IMR-90 (cell line): Measurements from ENCODE around the gene COL3A1. TPM values are rescaled to one million over a fixed set of nuclear protein-coding genes. Genes with fewer than 3 reads are reported as not detected.

ENCODE experiments used
- ATAC-seq: fragments of 200-7000 bp; cut with Tn5 transposase; 2 replicates; pipeline ENCODE4 v1.9.1; 2020; ENCODE audit warnings: low read depth, mild to moderate bottlenecking, moderate library complexity
- BruUV-seq: library from RNA; stranded (reverse); fragments of 400-500 nt; replicated peaks from 2 replicates; lab custom pipeline; 2021; lab: Mats Ljungman, UMichigan
- CTCF ChIA-PET: fragments of 300-600 bp; formaldehyde crosslinking; extraction: SDS; loops from one replicate; lab custom pipeline; 2021; ENCODE audit warnings: antibody characterized with exemption; lab: Yijun Ruan, JAX
- POLR2A ChIA-PET: fragments of 300-600 bp; sonication (Branson Sonifier 250); formaldehyde crosslinking; loops from one replicate; lab custom pipeline; 2022; ENCODE audit warnings: antibody characterized with exemption; ENCODE audit not compliant: unreplicated experiment; lab: Charles Lee
- DNase-seq: peaks from one replicate; pipeline ENCODE4 v3.0.0; 2013
- H2AFZ ChIP-seq: replicated peaks from 2 replicates; pipeline ENCODE3; 2013; ENCODE audit warnings: low read length, mild to moderate bottlenecking; ENCODE audit not compliant: poor library complexity
- H2AK5ac ChIP-seq: 2 replicates; pipeline ENCODE4 v1.6.1; 2013; ENCODE audit warnings: low read depth, low read length, inconsistent platforms
- H2AK9ac ChIP-seq: replicated peaks from 2 replicates; pipeline ENCODE3; 2013; ENCODE audit warnings: mild to moderate bottlenecking, low read depth, low read length, moderate library complexity; ENCODE audit not compliant: poor library complexity
- H2BK120ac ChIP-seq: 2 replicates; pipeline ENCODE4 v1.6.1; 2013; ENCODE audit warnings: low read depth, low read length, inconsistent platforms
- H2BK15ac ChIP-seq: 3 replicates; pipeline ENCODE4 v1.6.1; 2013; ENCODE audit warnings: low read depth, low read length, inconsistent platforms
- H2BK20ac ChIP-seq: 2 replicates; pipeline ENCODE4 v1.6.1; 2013; ENCODE audit warnings: low read depth, mild to moderate bottlenecking, inconsistent platforms, low read length, moderate library complexity
- H2BK5ac ChIP-seq: 2 replicates; pipeline ENCODE4 v1.6.1; 2013; ENCODE audit warnings: mild to moderate bottlenecking, low read depth, low read length, inconsistent platforms; ENCODE audit not compliant: poor library complexity, severe bottlenecking
- H3K14ac ChIP-seq: replicated peaks from 2 replicates; pipeline ENCODE4 v1.6.1; 2013; ENCODE audit warnings: low read depth, low read length, inconsistent platforms
- H3K18ac ChIP-seq: 2 replicates; pipeline ENCODE4 v1.6.1; 2013; ENCODE audit warnings: low read depth, low read length, control low read depth
- H3K23ac ChIP-seq: 2 replicates; pipeline ENCODE4 v1.6.1; 2013; ENCODE audit warnings: low read depth, low read length, inconsistent platforms
- H3K27ac ChIP-seq: 2 replicates; pipeline ENCODE4 v1.5.1; 2013; ENCODE audit warnings: mild to moderate bottlenecking, control low read depth, low read length; ENCODE audit not compliant: insufficient read depth
- H3K27me3 ChIP-seq: 2 replicates; pipeline ENCODE4 v1.6.1; 2013; ENCODE audit warnings: low read length; ENCODE audit not compliant: control insufficient read depth, insufficient read depth
- H3K36me3 ChIP-seq: 2 replicates; pipeline ENCODE4 v1.6.1; 2013; ENCODE audit warnings: low read length, mixed read lengths; ENCODE audit not compliant: control insufficient read depth, insufficient read depth
- H3K4ac ChIP-seq: 2 replicates; pipeline ENCODE4 v1.6.1; 2013; ENCODE audit warnings: low read depth, low read length, inconsistent platforms
- H3K4me1 ChIP-seq: 2 replicates; pipeline ENCODE4 v1.6.1; 2013; ENCODE audit warnings: low read length, mixed read lengths; ENCODE audit not compliant: control insufficient read depth, insufficient read depth
- H3K4me2 ChIP-seq: 2 replicates; pipeline ENCODE4 v1.6.1; 2013; ENCODE audit warnings: low read depth, mild to moderate bottlenecking, control low read depth, low read length, moderate library complexity
- H3K4me3 ChIP-seq: 2 replicates; pipeline ENCODE4 v1.5.1; 2013; ENCODE audit warnings: low read depth, mild to moderate bottlenecking, control low read depth, low read length, moderate library complexity; ENCODE audit not compliant: insufficient read depth
- H3K56ac ChIP-seq: 2 replicates; pipeline ENCODE4 v1.6.1; 2013; ENCODE audit warnings: low read length, inconsistent platforms; ENCODE audit not compliant: insufficient read depth; ENCODE audit errors: extremely low read depth
- H3K79me1 ChIP-seq, 2 experiments: 2 replicates each; pipeline ENCODE4 v1.6.1; 2013; ENCODE audit warnings: low read length in 2 of 2, inconsistent platforms in 1 of 2, low read depth in 1 of 2
- H3K9ac ChIP-seq: 2 replicates; pipeline ENCODE4 v1.6.1; 2013; ENCODE audit warnings: low read depth, low read length, control low read depth
- H3K9me1 ChIP-seq: 2 replicates; pipeline ENCODE4 v1.6.1; 2013; ENCODE audit warnings: low read length, inconsistent platforms; ENCODE audit not compliant: insufficient read depth
- H3K9me3 ChIP-seq: 2 replicates; pipeline ENCODE4 v1.6.1; 2013; ENCODE audit warnings: low read length; ENCODE audit not compliant: control insufficient read depth, insufficient read depth
- H4K20me1 ChIP-seq: 2 replicates; pipeline ENCODE4 v1.6.1; 2013; ENCODE audit warnings: low read length, inconsistent platforms; ENCODE audit not compliant: insufficient read depth
- H4K5ac ChIP-seq: 2 replicates; pipeline ENCODE4 v1.6.1; 2013; ENCODE audit warnings: mild to moderate bottlenecking, low read depth, low read length, control low read depth
- H4K8ac ChIP-seq, 2 experiments: 2 replicates each; pipeline ENCODE4 v1.6.1; 2013; ENCODE audit warnings: low read depth in 2 of 2, low read length in 2 of 2, control low read depth in 1 of 2, inconsistent platforms in 1 of 2
- H4K91ac ChIP-seq: 2 replicates; pipeline ENCODE4 v1.6.1; 2013; ENCODE audit warnings: low read depth, low read length, inconsistent platforms; ENCODE audit not compliant: insufficient read depth
- FOS ChIP-seq: fragments of 150-350 bp; IDR thresholded peaks from 2 replicates; pipeline ENCODE4 v1.6.1; 2016; ENCODE audit warnings: low read depth, low read length
- MAFK ChIP-seq: IDR thresholded peaks from 2 replicates; pipeline ENCODE4 v1.6.1; 2012; ENCODE audit warnings: low read depth, low read length, improper control_type of control experiment
- POLR2A ChIP-seq: IDR thresholded peaks from 2 replicates; pipeline ENCODE4 v1.6.1; 2012; ENCODE audit warnings: mild to moderate bottlenecking, low read depth, low read length
- RAD21 ChIP-seq: IDR thresholded peaks from 2 replicates; pipeline ENCODE4 v1.6.1; 2012; ENCODE audit warnings: low read length, improper control_type of control experiment
- RCOR1 ChIP-seq: IDR thresholded peaks from 2 replicates; pipeline ENCODE4 v1.6.1; 2012; ENCODE audit warnings: mild to moderate bottlenecking, low read length, improper control_type of control experiment; ENCODE audit not compliant: insufficient replicate concordance
- WGBS, 2 experiments: methylation state at CpG; one replicate each; pipeline versions ENCODE4 v1.1.5 to v1.1.7; 2013; ENCODE audit warnings: missing lambda C conversion rate in 2 of 2; ENCODE audit not compliant: insufficient read length in 1 of 2; ENCODE audit errors: extremely low coverage in 2 of 2; 5-methylcytosine and 5-hydroxymethylcytosine counted together
- dilution Hi-C: fragments of 300-500 bp; cut with HindIII; formaldehyde crosslinking; loops from one replicate; pipeline ENCODE4 v1.14.3; 2018; ENCODE audit warnings: low sequenced_read_pairs; ENCODE audit not compliant: unreplicated experiment
- in situ Hi-C: fragments of 300-500 bp; cut with MboI; formaldehyde crosslinking; loops from 3 replicates; pipeline ENCODE4 v1.14.3; 2019; ENCODE audit warnings: low sequenced_read_pairs, inconsistent platforms, mixed read lengths
- intact Hi-C: fragments of 100-400 bp; cut with micrococcal nuclease; formaldehyde crosslinking; loops from 2 replicates; pipeline ENCODE4 v1.10.0; 2022
- polyA plus RNA-seq, 3 experiments: library from polyadenylated mRNA; depleted of rRNA; stranded (reverse); fragments of >200 nt; gene quantifications; 2 replicates each; pipeline ENCODE4 v1.2.3, GENCODE V29; 2012; ENCODE audit warnings: low replicate concordance in 1 of 3
- total RNA-seq: library from RNA; depleted of rRNA; stranded (reverse); fragments of >200 nt; gene quantifications from 2 replicates; pipeline ENCODE4 v1.2.3, GENCODE V29; 2012

COL3A1 gene
- total and polyA plus RNA-seq, 2 of the 4 experiments (the other 2 are of a cell fraction) = 402 to 408 TPM

GRCh38 chr2:189047171-189047888 is 73.2 kb downstream of the COL3A1 start (continued):
- no peak for TF ChIP-seq FOS

GRCh38 chr2:189048189-189048588 is 74.0 kb downstream of the COL3A1 start:
- no peaks in the 10 kb centered on the region for H3K9me3 ChIP-seq
- H3K4me3 ChIP-seq = no peak overlapping the region
- DNase-seq = no peak
- H2AK5ac ChIP-seq = no peak overlapping the region
- peaks cover 45% of the 10 kb centered on the region for H3K36me3 ChIP-seq
- ChIA-PET POLR2A (no interaction called here), CTCF (no interaction called here)
- peak overlapping the region; percentile 73 for H2BK5ac ChIP-seq
- no peak overlapping the region for H4K91ac ChIP-seq
- TF ChIP-seq POLR2A (no peak), RAD21 (no peak), MAFK (peak; percentile 46), RCOR1 (no peak)
- H2BK15ac ChIP-seq = no peak overlapping the region
- H4K20me1 ChIP-seq = no peaks in the 10 kb centered on the region
- H2AK9ac ChIP-seq = no peak overlapping the region
- H3K9me1 ChIP-seq = peaks cover 7% of the 10 kb centered on the region; the same call in 1 of the 2 replicates
- no peak for ATAC-seq
- peak overlapping the region; percentile 36; the same call in 1 of the 2 replicates for H3K27ac ChIP-seq
- H3K9ac ChIP-seq = no peak overlapping the region
- no peak overlapping the region for H2AFZ ChIP-seq
- H3K79me1 ChIP-seq = peaks cover 17 to 36% of the 10 kb centered on the region in 2 experiments; a peak in 3 of 4 replicates
- dilution Hi-C loops (no loop called here), intact Hi-C loops (no loop called here), in situ Hi-C loops (no loop called here)
- no peak overlapping the region for H3K23ac ChIP-seq
- H3K4ac ChIP-seq = no peak overlapping the region
- no peaks in the 10 kb centered on the region for H3K27me3 ChIP-seq
- H4K8ac ChIP-seq = no peak overlapping the region
- H4K5ac ChIP-seq = 0 out of 2 replicates have a peak overlapping the region, but pooled peaks have one; percentile 15
- H3K14ac ChIP-seq = no peak overlapping the region
- H3K4me1 ChIP-seq = peaks cover 7% of the 10 kb centered on the region
- BruUV-seq = no TSS peak
- H2BK120ac ChIP-seq = no peak overlapping the region
- no peak overlapping the region for H3K56ac ChIP-seq
- H2BK20ac ChIP-seq = no peak overlapping the region
- H3K4me2 ChIP-seq = no peak overlapping the region
- WGBS, 2 experiments = no CpG with 5 or more reads among the region's 3 CpGs
- no peak overlapping the region for H3K18ac ChIP-seq
